Measurements from ENCODE around the gene COL1A1. TPM values are rescaled to one million over a fixed set of nuclear protein-coding genes. Genes with fewer than 3 reads are reported as not detected.

Gene COL1A1
- total and polyA plus RNA-seq, 2 of the 13 experiments (the other 11 are each of a cell fraction or from before 2014, with no cell fraction given) = 0.05 TPM; not detected in 1

DNA sequence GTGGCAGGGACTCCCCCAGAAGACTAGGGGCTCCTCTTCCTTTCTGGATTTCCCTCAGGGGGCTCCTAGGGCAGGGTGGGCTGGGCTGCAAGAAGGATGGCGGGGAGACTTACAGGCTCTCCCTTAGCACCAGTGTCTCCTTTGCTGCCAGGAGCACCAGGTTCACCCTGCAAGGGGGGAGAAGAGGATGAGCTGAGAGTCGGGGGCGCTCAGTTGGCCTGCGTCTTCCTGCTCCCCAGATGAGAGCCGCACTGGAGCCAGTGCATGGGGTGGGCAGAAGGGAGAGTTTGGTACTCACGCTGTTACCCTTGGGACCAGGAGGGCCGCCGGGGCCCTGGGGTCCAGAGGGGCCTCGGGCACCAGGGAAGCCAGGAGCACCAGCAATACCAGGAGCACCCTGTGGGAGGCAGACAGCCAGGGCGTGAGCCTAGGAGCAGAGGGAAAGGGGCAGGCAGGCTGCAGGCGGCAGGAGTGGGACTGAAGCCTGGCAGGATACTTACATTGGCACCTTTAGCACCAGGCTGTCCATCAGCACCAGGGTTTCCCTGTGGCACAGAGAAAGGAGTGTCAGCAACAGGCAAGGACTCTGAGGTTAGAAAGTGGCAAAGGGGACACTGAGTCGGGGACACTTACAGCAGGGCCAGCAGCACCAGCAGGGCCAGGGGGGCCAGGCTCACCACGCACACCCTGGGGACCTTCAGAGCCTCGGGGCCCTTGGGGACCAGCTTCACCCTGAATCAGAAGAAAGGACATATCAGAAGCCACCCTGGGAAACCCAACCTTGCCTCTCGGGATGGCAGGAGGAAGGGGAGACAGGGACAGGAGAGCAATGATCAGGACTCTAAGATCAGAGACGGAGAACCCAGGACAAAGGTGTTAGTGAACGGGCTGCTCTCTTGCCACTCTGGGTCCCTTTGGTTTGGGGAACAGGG, 6.2 kb downstream of the COL1A1 start:
- 33% methylated on average over 16 of the region's 17 CpGs for WGBS (ENCODE audit: low lambda C conversion rate)
- peaks cover 12 to 79% of the 10 kb centered on the region in 2 experiments for H3K27me3 ChIP-seq (ENCODE audit: control insufficient read depth in 1 of 2, insufficient read depth in 2 of 2, low read length in 2 of 2)
- H3K36me3 ChIP-seq (replicated peaks in 1 of 2; ENCODE audit: control insufficient read depth in 1 of 2, insufficient read depth in 2 of 2, low read length in 2 of 2) = no peaks in the 10 kb centered on the region
- ATAC-seq = peak; percentile 67
- H2AFZ ChIP-seq (ENCODE audit: low read length) = no peak overlapping the region
- H4K20me1 ChIP-seq (ENCODE audit: insufficient read depth, low read length) = no peaks in the 10 kb centered on the region
- no peak overlapping the region for H3K4me2 ChIP-seq (ENCODE audit: low read depth, low read length)
- no peak overlapping the region for H3K9ac ChIP-seq (ENCODE audit: insufficient read depth, low read depth, low read length)
- TF ChIP-seq PCBP2 (optimal IDR thresholded peaks at IDR 0.05; ENCODE audit: low read depth, low read length, poor library complexity, severe bottlenecking) (no peak), ZNF709 (CRISPR knock-in tag; IDR thresholded peaks at IDR 0.05) (no peak), RCOR2 (CRISPR knock-in tag; IDR thresholded peaks at IDR 0.05) (no peak)
- TF ChIP-seq, protein P1, sequence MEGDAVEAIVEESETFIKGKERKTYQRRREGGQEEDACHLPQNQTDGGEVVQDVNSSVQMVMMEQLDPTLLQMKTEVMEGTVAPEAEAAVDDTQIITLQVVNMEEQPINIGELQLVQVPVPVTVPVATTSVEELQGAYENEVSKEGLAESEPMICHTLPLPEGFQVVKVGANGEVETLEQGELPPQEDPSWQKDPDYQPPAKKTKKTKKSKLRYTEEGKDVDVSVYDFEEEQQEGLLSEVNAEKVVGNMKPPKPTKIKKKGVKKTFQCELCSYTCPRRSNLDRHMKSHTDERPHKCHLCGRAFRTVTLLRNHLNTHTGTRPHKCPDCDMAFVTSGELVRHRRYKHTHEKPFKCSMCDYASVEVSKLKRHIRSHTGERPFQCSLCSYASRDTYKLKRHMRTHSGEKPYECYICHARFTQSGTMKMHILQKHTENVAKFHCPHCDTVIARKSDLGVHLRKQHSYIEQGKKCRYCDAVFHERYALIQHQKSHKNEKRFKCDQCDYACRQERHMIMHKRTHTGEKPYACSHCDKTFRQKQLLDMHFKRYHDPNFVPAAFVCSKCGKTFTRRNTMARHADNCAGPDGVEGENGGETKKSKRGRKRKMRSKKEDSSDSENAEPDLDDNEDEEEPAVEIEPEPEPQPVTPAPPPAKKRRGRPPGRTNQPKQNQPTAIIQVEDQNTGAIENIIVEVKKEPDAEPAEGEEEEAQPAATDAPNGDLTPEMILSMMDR (CRISPR knock-in tag; IDR thresholded peaks at IDR 0.05) = peak; percentile 28; the same call in 1 of the 2 replicates
- POLR2A ChIA-PET = no interaction called here
- in situ Hi-C loops (cut with HindIII; ENCODE audit: extremely low pct_ligation_motif_present, low pct_unique_long_range_greater_than_20kb) = no loop called here
- intact Hi-C loops (cut with micrococcal nuclease; ENCODE audit: unreplicated experiment) = no loop called here
- H3K9me3 ChIP-seq (ENCODE audit: low read length) = no peaks in the 10 kb centered on the region
- 0 out of 2 replicates have a peak, but pooled peaks cover 5% of the 10 kb centered on the region for H3K4me1 ChIP-seq (ENCODE audit: insufficient read depth, low read length)
- DNase-seq (ENCODE audit: low spot score) = no peak
- H3K4me3 ChIP-seq (replicated peaks in 1 of 3; ENCODE audit: insufficient read depth in 1 of 3, low read depth in 2 of 3, low read length in 3 of 3) = no peak overlapping the region
- H3K79me2 ChIP-seq (ENCODE audit: insufficient read depth, low read length) = no peaks in the 10 kb centered on the region
- CTCF ChIA-PET (ENCODE audit: low intra/inter-chr PET ratio, low total read pairs) = interaction anchor here (0.6 to 3.7 kb wide), 2 partner anchors 16 to 27 kb away, joined by 3 to 36 read pairs; no protein-coding TSS in a partner anchor
- FAIRE-seq = no peak
- no TSS peak for BruUV-seq (replicated peaks)
- no peak overlapping the region for H3K27ac ChIP-seq (ENCODE audit: extremely low read length, insufficient read depth, low read length)
